AG08396 (cell line): ENCODE data around the gene SLC22A6.

Experiments used
- DNase-seq: peaks from one replicate; pipeline ENCODE4 v3.0.0; 2012; ENCODE audit warnings: low spot score, mixed read lengths

SLC22A6 gene

GRCh38 chr11:62931499-62932278, 53.1 kb downstream of the SLC22A6 start:
- no peak for DNase-seq

- DNase-seq: no peak
Observed at GRCh38 chr11:62930666-62931065, 54.1 kb downstream of the SLC22A6 start.

- DNase-seq: peak; percentile 3
Observed at GRCh38 chr11:62930157-62930556, 54.6 kb downstream of the SLC22A6 start.

- DNase-seq: no peak
Observed at GRCh38 chr11:62928011-62928410, 56.8 kb downstream of the SLC22A6 start.

GRCh38 chr11:62926680-62927455, 57.9 kb downstream of the SLC22A6 start:
- DNase-seq: no peak
